Astrocyte (in vitro differentiated cells and primary cell): ENCODE results near the gene NRTN. TPM values are rescaled to one million over a fixed set of nuclear protein-coding genes. Genes with fewer than 3 reads are reported as not detected.

Experiments used
- DNase-seq: peaks from one replicate; pipeline ENCODE4 v3.0.0-alpha.2; 2010; ENCODE audit warnings: low read depth
- FAIRE-seq: peaks from 2 replicates; lab custom pipeline; 2011; peaks lifted over from hg19 to GRCh38; lab: Jason Lieb, UNC
- H2AFZ ChIP-seq: 2 replicates; pipeline ENCODE4 v1.6.0; 2012; ENCODE audit warnings: low read depth, low read length, inconsistent platforms
- H3K27ac ChIP-seq: 2 replicates; pipeline ENCODE4 v1.5.1; 2011; ENCODE audit warnings: low read depth, low read length, inconsistent platforms
- H3K27me3 ChIP-seq: 2 replicates; pipeline ENCODE4 v1.6.0; 2011; ENCODE audit warnings: low read length, inconsistent platforms; ENCODE audit not compliant: insufficient read depth
- H3K36me3 ChIP-seq: 2 replicates; pipeline ENCODE4 v1.5.1; 2011; ENCODE audit warnings: low read length, inconsistent platforms; ENCODE audit not compliant: insufficient read depth
- H3K4me1 ChIP-seq: 2 replicates; pipeline ENCODE4 v1.5.1; 2011; ENCODE audit warnings: low read length, inconsistent platforms; ENCODE audit not compliant: insufficient read depth
- H3K4me2 ChIP-seq: 2 replicates; pipeline ENCODE4 v1.6.0; 2012; ENCODE audit warnings: low read length, inconsistent platforms
- H3K4me3 ChIP-seq: 2 replicates; pipeline ENCODE4 v1.5.1; 2011; ENCODE audit warnings: low read depth, mild to moderate bottlenecking, low read length, inconsistent platforms; ENCODE audit not compliant: insufficient read depth
- H3K79me2 ChIP-seq: 2 replicates; pipeline ENCODE4 v1.6.0; 2012; ENCODE audit warnings: mild to moderate bottlenecking, low read length, inconsistent platforms; ENCODE audit not compliant: insufficient read depth
- H3K9ac ChIP-seq: 2 replicates; pipeline ENCODE4 v1.6.0; 2012; ENCODE audit warnings: mild to moderate bottlenecking, low read length, inconsistent platforms
- H3K9me3 ChIP-seq: 2 replicates; pipeline ENCODE4 v1.5.1; 2012; ENCODE audit warnings: low read depth, mild to moderate bottlenecking, low read length, inconsistent platforms; ENCODE audit not compliant: insufficient read depth
- H4K20me1 ChIP-seq: 2 replicates; pipeline ENCODE4 v1.6.0; 2012; ENCODE audit warnings: low read length, inconsistent platforms; ENCODE audit not compliant: insufficient read depth
- H3K27ac Mint-ChIP-seq: one replicate; pipeline ENCODE4 v1.8.0; 2021; ENCODE audit warnings: mild to moderate bottlenecking, mixed read lengths; ENCODE audit not compliant: unreplicated experiment
- H3K27me3 Mint-ChIP-seq: one replicate; pipeline ENCODE4 v1.8.0; 2021; ENCODE audit warnings: low read depth, mixed read lengths; ENCODE audit not compliant: unreplicated experiment
- H3K36me3 Mint-ChIP-seq: one replicate; pipeline ENCODE4 v1.8.0; 2021; ENCODE audit warnings: low read depth, mixed read lengths; ENCODE audit not compliant: unreplicated experiment
- H3K4me1 Mint-ChIP-seq: one replicate; pipeline ENCODE4 v1.8.0; 2021; ENCODE audit warnings: low read depth, mixed read lengths; ENCODE audit not compliant: unreplicated experiment
- H3K4me3 Mint-ChIP-seq: one replicate; pipeline ENCODE4 v1.8.0; 2021; ENCODE audit warnings: mild to moderate bottlenecking, moderate library complexity, mixed read lengths; ENCODE audit not compliant: unreplicated experiment
- H3K9me3 Mint-ChIP-seq: one replicate; pipeline ENCODE4 v1.8.0; 2021; ENCODE audit warnings: mild to moderate bottlenecking, mixed read lengths; ENCODE audit not compliant: unreplicated experiment
- CTCF ChIP-seq: IDR thresholded peaks from 2 replicates; pipeline ENCODE4 v1.5.1; 2011; ENCODE audit warnings: low read depth, mild to moderate bottlenecking, inconsistent platforms, low read length, moderate library complexity; ENCODE audit not compliant: insufficient read depth
- EZH2 ChIP-seq: IDR thresholded peaks from 2 replicates; pipeline ENCODE4 v1.6.1; 2012; ENCODE audit warnings: mild to moderate bottlenecking, low read length, inconsistent platforms; ENCODE audit not compliant: insufficient read depth
- total RNA-seq: library from RNA; stranded (reverse); gene quantifications from 2 replicates; pipeline ENCODE4 v1.2.1, GENCODE V29; 2021

The NRTN gene
- total RNA-seq, 1 donor from 2014 or later: 0.66 TPM

DNA sequence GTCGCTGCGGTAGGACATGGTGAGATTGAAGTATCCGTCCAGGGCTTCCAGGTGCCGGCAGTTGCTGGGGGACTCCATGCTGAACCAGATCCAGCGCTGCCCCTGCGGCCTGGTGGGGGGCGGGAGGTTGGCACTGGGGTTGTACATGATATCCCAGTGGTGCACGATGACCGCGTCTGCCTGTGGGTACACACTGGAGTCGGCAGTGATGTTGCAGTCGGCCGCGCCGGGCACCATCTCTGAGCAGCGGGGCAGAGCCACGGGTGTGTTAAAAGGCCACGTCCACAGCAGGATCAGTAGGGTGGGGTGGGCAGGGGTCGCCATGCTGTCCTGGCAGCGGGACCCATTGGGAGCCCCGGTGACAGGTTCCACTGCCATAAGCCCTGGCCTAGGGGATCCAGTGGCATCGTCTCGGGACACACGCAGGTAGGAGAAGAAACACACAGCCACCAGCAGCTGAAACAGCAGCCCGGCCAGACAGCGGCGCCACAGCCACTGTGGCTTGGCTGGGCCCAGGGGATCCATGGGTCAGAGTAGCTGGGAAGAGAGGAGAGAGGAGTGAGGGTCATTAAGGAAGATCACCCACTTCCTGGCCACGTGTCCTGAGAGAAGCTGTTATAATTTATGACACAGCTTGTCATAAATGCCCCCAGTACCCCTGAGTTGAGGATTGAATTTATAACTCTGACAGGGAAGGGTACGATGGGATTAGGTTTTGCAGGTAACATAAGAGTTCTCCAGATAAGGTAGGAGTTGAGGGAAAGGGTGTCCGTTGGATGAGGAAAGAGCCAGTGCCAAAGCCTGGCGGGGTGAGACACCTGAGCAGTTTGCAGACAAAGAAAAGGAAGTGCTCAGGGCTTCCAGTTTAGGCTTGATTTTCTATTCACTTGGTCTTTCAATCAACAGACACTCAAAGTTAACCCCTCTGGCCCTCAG lies 62.6 kb downstream of the NRTN start:
- H3K36me3 Mint-ChIP-seq: no peaks in the 10 kb centered on the region
- no peak for TF ChIP-seq CTCF
- no peak for TF ChIP-seq EZH2
- Histone ChIP-seq H3K36me3 (no peaks in the 10 kb centered on the region), H3K9ac (no peak overlapping the region), H4K20me1 (no peaks in the 10 kb centered on the region), H3K9me3 (no peaks in the 10 kb centered on the region), H3K4me2 (no peak overlapping the region), H3K27me3 (peaks cover 4% of the 10 kb centered on the region), H3K79me2 (no peaks in the 10 kb centered on the region), H3K27ac (no peak overlapping the region), H2AFZ (no peak overlapping the region), H3K4me1 (no peaks in the 10 kb centered on the region), H3K4me3 (no peak overlapping the region)
- FAIRE-seq (no peak), DNase-seq (no peak)
- H3K27me3 Mint-ChIP-seq: peaks cover 43% of the 10 kb centered on the region
- no peak overlapping the region for H3K4me3 Mint-ChIP-seq
- H3K27ac Mint-ChIP-seq: no peak overlapping the region
- no peaks in the 10 kb centered on the region for H3K4me1 Mint-ChIP-seq
- H3K9me3 Mint-ChIP-seq: no peaks in the 10 kb centered on the region

DNA sequence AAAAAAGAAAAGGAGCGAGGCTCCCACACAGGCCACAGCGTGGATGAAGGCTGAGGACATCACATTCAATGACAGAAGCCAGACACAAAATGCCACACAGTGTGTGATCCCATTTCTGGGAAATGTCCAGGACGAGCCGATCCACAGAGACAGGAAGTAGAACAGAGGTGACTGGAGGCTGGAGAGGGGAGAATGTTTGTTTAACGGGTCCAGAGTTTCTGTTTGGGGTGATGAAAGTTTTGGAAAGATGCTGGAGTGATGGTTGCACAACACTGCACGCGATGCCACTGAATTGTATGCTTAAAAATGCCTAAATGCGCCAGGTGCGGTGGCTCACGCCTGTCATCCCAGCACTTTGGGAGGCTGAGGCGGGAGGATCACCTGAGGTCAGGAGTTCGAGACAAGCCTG lies 66.1 kb downstream of the NRTN start:
- no peak overlapping the region for H3K4me2 ChIP-seq
- no peak for DNase-seq
- H3K9ac ChIP-seq: no peak overlapping the region
- no peak overlapping the region for H2AFZ ChIP-seq
- peaks cover 24% of the 10 kb centered on the region for H3K27me3 Mint-ChIP-seq
- no peak overlapping the region for H3K4me3 ChIP-seq
- no peak overlapping the region for H3K27ac ChIP-seq
- no peaks in the 10 kb centered on the region for H3K36me3 Mint-ChIP-seq
- H3K36me3 ChIP-seq: no peaks in the 10 kb centered on the region
- H3K4me1 Mint-ChIP-seq: no peaks in the 10 kb centered on the region
- TF ChIP-seq CTCF: no peak
- TF ChIP-seq EZH2: no peak
- H3K4me3 Mint-ChIP-seq: no peak overlapping the region
- no peaks in the 10 kb centered on the region for H3K4me1 ChIP-seq
- no peaks in the 10 kb centered on the region for H3K9me3 Mint-ChIP-seq
- FAIRE-seq: no peak
- no peaks in the 10 kb centered on the region for H4K20me1 ChIP-seq
- H3K9me3 ChIP-seq: no peaks in the 10 kb centered on the region
- no peaks in the 10 kb centered on the region for H3K79me2 ChIP-seq
- H3K27ac Mint-ChIP-seq: no peak overlapping the region
- no peaks in the 10 kb centered on the region for H3K27me3 ChIP-seq

- H3K4me1 Mint-ChIP-seq: peaks cover 2% of the 10 kb centered on the region
These were observed 68.8 kb downstream of the NRTN start for GRCh38 chr19:5873617-5874199.

More at GRCh38 chr19:5873617-5874199, 68.8 kb downstream of the NRTN start:
- H3K36me3 Mint-ChIP-seq: no peaks in the 10 kb centered on the region
- H3K36me3 ChIP-seq: no peaks in the 10 kb centered on the region
- peaks cover 11% of the 10 kb centered on the region for H3K27me3 Mint-ChIP-seq
- H3K27ac Mint-ChIP-seq: no peak overlapping the region
- H3K27me3 ChIP-seq: no peaks in the 10 kb centered on the region
- no peaks in the 10 kb centered on the region for H3K79me2 ChIP-seq
- H3K4me3 ChIP-seq: no peak overlapping the region
- no peak overlapping the region for H3K9ac ChIP-seq
- no peaks in the 10 kb centered on the region for H3K4me1 ChIP-seq
- H3K9me3 ChIP-seq: no peaks in the 10 kb centered on the region
- H3K4me3 Mint-ChIP-seq: no peak overlapping the region
- no peaks in the 10 kb centered on the region for H3K9me3 Mint-ChIP-seq
- no peak overlapping the region for H2AFZ ChIP-seq
- no peak overlapping the region for H3K4me2 ChIP-seq
- TF ChIP-seq EZH2: no peak
- TF ChIP-seq CTCF: no peak
- FAIRE-seq: no peak
- DNase-seq: no peak
- no peaks in the 10 kb centered on the region for H4K20me1 ChIP-seq
- H3K27ac ChIP-seq: no peak overlapping the region
